Stimulated activated CD8-positive, alpha-beta memory T cell treated with anti-CD3 and anti-CD28 coated beads, Interleukin-4, amount 100 ng/mL, for 48 hours (primary cell): ENCODE data around the gene SPAAR.
A peak's percentile ranks its signal among the peaks of the same experiment; 100 is the strongest.
"Not testable (repeated sequence)": the region's sequence is repeated elsewhere in the genome, so short reads cannot be mapped to it uniquely, and the experiment has no call there.

Experiments
- DNase-seq: peaks from one replicate; pipeline ENCODE4 v3.0.0-alpha.2; 2020

The SPAAR gene

DNA sequence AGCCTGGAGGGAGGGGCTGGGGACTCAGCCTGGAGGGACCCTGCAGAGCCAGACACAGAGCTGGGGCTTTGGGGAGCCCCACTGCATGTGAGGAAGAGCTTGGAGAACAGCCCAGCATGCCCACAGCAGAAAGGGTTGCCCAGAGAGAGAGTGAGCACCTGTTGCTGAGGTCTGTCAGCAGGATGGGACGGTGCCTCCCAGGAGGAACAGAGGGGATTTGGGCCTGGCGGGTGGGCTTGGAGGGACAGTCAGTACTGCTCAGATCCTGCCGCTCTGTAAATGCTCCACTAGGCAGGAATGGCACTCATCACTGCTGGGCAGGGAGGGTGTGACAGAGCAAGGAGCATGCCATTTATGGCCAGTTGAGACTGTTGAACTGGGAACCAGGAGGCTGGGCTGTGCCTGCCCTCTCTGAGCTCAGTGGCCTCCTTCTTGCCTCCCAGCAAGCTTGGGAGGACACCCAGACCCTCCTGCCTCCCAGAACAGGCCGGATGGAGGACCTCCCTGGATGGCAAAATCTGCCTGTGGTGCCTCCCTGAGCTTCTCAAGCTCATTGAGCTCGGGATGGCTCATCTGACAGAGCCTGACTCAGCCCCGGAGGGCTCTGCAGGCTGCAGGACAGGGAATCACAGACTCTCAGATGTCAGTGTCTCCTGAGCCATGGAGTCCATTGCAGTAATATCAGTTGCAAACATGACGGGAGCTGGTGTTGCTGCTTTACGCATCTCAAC is 4.1 kb upstream of the SPAAR start:
- DNase-seq = no peak

DNA sequence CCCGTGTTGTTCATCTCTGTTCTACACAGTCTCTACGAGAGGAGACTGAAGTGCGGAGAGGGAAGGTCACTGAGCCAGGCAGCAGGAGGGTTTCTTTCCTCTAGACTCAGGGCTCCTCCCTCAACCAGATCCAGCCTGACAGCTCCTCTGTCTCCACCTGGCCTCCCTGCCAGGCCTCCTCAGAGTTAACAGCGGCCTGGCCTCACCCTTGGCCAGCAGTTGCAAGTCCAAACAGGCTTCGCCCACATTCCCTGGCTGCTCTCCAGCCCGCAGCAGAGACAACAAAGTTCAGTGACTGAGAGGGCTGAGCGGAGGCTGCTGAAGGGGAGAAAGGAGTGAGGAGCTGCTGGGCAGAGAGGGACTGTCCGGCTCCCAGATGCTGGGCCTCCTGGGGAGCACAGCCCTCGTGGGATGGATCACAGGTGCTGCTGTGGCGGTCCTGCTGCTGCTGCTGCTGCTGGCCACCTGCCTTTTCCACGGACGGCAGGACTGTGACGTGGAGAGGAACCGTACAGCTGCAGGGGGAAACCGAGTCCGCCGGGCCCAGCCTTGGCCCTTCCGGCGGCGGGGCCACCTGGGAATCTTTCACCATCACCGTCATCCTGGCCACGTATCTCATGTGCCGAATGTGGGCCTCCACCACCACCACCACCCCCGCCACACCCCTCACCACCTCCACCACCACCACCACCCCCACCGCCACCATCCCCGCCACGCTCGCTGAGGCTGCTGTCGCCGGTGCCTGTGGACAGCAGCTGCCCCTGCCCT is 3.2 kb upstream of the SPAAR start, which contains the start of gene HRCT1:
Gene HRCT1, plus strand, starts transcription at position 291 of the 768 bp plus-strand sequence. Its CDS starts 86 bp downstream, at position 377.
- no peak for DNase-seq

DNA sequence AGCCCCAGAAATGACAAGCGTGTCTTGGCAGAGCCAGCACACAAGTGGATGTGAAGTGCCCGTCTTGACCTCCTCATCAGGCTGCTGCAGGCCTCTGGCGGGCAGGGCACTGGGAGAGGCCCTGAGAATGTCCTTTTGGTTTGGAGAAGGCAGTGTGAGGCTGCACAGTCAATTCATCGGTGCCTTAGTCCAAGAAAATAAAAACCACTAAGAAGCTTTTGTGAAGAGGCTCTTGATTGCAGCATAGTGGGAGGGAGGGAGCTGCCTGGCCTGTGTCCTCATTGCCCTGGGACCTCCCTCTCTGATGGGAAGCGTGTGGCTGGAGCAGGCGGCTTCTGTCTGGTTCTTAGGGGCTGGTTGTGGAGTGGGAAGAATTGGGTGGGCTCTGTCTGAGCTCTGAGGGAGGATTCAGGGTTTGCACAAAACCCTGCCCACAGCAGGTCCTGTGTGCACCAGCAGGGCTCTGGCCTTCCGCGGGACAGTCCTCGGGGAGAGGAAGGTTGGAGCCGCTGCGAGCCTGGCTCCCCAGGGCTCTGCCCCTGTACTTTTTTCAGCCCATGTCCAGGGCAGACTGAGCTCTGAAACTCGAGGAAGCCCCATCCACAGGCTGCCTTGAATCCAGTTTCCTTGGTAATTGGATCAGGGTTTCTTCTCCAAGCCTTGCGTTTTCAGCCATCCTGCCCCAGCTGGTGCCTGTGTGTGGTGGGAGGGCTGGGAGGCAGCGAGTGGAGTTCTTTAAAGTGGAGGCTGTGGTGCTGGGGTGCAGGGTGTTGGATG is 2.2 kb upstream of the SPAAR start:
- DNase-seq = no peak

DNA sequence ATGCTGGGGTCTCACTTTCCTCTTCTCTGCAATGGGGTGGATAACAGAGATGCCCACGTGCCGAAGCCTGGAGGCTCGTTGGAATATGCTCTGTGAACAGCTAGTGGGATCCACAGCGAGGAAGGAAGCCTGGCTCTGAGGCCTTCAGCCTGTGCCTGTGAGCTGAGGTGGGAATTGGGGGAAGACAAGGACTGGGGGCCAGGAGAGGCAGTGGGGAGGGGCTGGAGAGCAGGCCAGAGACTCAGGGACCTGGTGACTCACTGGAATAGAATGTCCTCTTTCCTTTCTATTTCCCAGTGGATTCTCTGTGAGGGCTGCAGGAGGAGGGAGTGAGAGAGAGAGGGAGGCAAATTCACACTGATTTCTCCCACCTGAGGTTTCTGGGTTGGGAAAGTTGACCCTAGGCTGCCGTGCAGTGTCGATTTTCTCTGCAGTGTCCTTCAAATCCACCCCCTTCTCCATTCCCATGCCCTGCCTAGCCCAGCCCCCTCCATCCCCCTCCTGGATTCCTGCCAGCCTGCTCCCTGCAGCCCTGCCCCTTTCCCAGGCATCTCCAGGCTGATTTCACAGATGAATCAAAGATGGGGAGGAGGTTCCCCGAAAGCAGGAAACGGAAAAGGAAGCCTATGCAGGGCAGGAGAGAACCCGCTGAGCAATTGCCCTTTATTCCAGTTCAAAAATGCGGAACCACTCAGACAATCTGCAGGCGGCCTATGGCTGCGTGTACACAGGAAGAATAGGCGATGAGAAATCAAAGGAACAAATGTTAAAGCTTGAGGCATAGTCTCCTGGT is 1.4 kb upstream of the SPAAR start:
- no peak for DNase-seq

DNA sequence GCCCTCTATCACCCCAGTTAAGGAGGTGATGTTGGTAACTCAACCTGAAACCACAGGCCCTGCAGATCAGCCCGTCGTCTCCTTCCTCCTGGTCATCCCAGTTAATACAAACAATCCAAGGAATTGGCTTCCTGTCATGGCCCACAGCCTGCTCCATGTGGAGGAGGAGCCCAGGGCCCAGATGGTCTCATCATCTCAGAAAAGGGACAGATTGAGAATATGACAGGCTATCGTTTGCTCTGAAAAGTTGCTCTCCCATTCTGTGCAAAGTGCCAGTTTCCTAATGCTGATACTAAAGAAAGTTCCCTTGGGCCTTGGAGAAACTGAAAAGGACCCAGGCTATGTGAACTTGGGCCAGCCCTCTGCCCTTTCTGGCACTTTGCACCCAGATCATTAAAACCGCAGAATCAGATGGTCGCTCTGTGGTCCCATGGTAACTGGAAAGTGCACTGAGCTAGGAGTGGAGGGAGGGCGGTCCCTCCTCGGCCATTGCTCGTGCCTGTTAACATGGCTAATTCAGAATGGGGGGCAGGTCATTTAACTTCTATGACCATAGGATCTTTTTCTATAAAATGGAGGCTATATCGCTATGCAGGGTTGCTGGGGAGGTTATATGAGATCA is 675 bp upstream of the SPAAR start:
- DNase-seq = no peak

DNA sequence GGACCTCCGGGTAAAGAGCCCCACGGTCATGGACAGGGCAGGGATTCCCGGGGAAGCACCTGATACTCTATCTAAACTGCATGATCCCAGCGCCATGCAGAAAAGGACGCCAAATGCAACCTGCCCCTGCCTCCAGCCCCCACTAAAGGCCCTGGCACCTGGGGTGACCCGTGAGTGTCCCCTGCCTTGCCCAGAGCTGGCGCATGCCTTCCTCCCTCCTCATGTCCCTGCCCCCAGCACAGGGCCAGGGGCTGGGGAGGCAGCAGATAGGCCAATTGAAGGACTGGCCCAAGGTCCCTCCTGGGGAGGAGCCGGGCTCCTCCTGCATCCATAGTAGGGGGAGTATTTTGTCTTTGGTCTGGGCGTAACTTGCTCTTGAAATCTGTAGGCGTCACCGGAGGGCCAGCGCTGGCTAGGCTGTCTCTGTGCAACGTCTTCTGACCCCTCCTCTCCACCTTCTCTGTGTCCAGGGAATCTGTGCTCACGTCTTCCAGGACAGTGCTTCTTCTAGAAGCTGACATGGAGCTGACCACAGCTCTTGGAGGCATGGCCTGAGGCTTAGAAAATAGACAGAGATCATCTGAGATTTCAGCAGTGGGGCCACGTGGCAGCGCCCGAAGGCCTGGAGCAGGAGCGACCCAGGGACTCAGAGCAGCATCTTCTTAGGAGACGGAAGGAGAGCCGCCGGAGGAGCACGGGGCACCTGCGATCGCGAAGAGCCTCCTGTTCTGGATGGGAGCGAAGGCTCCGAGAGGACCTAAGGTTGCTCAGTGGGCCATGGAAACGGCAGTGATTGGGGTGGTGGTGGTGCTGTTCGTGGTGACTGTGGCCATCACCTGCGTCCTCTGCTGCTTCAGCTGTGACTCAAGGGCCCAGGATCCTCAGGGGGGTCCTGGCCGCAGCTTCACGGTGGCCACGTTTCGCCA is 660 bp downstream of the SPAAR start:
- no peak for DNase-seq

DNA sequence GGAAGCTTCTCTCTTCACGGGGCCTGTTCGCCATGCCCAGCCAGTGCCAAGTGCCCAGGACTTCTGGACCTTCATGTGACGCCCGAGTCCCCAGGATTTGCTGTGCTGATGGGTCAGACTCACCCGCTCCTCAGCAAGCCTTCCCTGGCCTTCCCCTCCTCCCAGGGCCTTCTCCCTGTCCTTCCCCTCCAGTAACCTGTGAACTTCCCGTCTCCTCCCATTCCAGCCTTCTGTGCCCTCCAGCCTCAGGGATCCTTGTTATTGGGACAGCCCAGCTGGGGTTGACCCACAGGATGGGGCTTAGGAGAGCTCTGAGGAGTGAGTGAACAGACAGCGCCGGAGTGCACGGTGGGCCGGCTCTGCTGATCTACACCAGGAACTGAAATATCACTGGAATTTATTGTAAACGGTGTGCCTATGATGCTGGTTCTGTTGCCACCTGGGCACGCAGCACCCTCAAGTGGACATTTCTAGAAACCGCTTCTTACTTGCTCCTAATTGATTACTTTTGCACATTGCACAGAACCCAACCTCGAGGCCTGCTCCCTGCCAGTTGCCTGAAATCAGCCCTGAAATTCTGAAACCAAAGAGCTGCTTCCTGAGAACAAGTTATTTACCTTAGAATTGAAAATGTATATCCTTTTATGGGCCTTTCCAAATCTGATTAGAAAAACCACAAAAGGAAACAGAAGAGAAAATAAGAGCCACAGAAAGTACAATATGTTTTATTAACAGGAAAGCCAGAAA is 1.5 kb downstream of the SPAAR start:
- peak; percentile 48 for DNase-seq

DNA sequence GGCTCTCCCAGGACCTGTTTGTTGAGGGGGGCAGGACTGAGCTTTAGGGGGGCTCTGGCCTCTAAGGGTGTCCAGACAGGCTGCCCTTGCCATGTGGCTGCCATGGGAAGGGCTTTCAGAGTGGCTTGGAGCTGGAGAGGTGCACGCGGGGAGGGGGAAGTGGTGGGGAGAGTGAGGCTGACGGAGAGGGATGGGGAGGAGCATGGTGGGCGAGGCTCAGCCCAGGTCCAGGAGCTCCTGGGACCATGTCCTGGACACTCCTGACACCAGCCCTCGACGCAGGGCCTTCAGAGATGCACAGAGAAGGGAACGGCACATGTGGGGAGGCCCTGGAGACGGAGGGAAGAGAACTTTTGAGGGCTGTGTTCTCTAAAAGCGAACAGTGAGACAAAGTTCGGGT is 2.4 kb downstream of the SPAAR start:
- DNase-seq = no peak

DNA sequence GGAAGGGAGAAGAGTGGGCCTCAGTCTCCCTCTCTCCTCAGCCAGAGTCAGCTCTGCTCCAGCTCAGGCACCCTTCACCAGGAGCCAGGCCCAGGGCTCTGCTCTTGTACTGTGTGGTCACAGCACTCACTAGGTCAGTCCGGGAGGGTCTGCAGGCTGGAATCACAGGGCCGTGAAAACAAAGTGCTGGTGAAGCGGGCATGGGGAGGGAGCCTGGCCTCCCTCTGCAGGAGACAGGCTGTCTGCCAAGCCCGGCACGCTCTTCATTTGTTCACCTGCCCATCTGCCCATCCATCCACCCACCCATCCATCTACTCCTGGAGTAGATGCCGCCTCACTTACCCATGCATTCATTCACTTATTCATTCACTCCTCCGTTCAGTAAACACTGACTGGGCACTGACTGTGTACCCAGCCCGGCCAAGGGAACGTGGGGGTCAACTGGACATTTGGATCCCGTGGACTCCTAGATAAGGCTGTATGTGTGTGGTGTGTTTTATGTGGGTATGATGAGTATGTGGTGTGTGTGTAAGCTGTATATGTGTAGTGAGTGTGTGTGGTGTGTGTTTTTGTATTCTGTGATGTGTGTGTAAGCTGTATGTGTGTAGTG is 3.6 kb downstream of the SPAAR start:
- no peak for DNase-seq

DNA sequence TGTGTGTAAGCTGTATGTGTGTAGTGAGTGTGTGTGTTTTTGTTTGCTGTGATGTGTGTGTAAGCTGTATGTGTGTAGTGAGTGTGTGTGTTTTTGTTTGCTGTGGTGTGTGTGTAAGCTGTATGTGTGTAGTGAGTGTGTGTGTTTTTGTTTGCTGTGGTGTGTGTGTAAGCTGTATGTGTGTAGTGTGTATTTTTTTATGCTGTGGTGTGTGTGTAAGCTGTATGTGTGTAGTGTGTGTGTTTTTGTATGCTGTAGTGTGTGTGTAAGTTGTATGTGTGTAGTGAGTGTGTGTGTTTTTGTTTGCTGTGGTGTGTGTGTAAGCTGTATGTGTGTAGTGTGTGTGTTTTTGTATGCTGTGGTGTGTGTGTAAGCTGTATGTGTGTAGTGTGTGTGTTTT is 4.1 kb downstream of the SPAAR start:
- not testable (repeated sequence) for DNase-seq

DNA sequence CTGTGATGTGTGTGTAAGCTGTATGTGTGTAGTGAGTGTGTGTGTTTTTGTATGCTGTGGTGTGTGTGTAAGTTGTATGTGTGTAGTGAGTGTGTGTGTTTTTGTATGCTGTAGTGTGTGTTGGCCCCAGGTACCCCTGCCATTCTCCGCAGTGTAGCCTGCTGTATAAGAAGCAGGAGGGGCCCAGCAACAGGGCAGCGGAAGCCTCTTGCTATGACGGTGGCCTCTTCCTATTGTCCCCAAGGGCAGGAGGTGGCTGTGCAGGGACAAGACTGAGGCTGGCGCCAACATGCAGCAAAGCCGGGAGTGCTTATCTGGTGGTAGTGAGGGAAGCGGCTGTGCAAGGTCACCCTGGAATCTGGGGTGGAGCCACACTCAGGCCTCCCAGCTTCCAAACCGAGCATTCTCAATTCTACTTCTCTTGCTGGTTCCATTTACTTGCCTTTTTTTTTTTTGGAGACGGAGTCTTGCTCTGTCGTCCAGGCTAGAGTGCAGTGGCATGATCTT is 5.1 kb downstream of the SPAAR start:
- no peak for DNase-seq

DNA sequence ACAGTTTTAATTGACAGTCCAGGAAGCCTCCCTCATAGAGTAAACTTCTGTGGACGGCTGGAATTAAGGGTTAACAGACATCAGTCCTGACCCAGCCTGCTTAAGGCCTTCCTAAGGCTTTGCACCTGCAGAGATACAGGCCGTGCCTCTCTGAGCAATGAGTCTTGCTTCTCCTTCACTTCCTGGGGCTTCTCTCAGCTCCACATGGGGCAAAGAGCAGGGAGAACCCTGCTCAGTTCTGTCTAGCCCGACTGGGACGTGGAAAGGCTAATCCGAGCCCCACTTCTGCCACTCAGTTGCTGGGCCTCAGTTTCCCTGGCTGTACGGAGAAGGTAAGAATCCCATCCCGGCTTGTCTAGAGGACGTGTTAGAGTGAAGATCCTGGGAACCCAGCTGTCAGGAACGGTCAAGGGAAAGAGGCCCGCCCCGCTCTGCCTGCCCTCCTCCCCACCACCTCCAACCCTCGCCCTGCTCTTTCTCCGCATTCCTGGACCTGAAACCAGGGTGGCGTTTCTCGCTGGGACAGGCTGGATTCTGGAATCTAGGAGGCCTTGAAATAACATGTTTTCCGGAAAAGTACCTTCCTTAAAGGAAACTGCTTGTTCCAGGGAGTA is 6.5 kb downstream of the SPAAR start:
- no peak for DNase-seq

DNA sequence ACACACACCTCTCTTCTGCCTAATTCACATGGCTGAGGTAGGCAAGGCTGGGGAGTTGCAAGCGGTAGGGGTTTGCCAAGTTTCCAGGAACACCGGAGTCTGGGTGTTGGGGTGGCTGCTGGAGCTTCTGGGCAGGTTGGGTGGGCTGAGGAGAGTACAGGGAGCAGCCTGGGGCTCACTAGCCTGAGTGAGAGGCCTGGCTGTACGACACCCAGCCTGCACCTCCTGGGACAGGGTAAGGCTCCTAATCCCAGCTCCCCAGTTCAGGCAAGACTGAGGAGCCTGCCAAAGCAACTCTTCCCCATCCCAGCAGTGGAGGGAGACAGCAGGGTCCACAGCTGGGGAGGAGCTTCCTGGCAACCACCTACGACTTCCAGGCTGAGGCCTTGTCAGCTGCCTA is 8.0 kb downstream of the SPAAR start:
- no peak for DNase-seq

DNA sequence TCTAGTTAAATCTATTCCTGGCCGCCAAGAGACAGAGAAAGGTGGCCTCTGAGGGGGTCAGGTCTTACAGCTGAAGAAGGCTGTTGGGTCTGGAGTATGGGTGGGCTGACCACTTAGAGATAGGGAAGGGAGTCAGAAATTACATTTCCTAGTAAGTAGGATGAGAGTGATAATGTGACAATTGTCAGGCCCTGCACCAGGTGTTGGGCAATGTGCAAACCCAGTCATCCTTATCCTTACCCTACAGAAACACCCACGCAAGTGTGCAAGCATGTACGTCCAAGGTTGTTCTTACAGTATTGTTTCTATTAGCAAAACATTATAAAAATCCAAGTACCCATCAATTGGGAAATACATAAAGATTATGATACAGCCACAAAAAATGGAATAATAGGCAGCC is 9.5 kb downstream of the SPAAR start:
- DNase-seq = no peak

DNA sequence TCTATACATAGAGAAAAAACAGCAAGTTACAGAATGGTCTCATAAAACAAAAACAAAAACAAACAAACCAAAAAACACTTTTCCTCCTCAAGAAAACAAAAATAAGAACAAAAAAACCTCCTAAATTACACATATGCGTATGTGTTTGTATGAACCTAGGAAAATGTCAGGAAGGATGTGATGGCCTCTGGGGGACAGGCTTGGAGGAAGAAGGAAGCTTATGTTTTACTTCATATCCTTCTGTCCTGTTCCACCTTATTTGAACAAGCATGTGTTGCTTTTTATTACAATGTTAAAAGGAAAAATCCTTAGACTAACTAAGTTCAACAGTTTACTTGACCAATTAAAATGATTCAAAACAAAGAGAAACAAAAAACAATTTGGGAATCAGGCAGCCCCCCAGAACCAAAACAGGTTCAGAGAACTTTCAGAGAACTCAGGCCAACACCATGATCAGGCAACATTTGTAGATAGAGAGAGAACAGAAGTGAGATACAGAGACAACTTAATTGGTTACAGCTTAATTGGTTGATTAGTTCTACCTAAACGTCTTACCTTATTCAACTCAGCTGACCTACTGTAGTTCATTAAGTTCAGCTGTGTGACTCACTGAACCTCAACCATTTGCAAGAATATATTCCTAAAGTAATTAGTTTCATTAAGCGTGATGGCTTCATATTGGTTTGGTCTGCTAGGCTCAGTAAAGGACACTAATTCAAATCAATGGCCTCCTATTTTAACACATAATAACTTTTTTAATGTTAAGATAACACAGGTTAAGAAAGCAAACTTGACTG is 10.1 kb downstream of the SPAAR start:
- no peak for DNase-seq

DNA sequence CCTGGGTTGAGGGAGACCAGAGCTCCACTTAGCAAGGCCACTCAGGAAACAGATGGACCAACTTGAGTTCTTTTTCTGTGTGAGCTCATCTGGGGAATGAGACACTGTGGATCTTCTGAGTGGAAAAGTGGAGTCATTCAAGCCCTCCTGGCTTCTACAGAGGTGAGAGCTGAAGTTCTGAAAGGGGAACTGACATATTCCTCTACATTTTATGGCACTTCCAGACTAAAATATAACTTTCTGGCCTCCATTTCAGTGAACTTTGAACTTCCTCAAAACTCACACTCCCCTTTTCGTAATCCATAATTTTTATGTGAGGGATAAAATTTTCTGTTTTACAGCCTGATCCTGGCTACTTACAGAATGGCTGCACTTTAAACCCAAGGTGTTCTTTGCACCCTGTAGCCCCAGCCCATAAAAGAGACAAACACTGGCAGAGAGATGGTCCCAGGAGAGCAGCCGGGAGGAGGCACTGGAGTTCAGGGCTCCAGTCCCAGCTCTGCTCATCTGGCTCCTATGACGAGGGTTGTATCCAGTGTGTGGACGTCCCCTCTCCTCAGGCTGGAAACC is 10.8 kb downstream of the SPAAR start:
- no peak for DNase-seq

DNA sequence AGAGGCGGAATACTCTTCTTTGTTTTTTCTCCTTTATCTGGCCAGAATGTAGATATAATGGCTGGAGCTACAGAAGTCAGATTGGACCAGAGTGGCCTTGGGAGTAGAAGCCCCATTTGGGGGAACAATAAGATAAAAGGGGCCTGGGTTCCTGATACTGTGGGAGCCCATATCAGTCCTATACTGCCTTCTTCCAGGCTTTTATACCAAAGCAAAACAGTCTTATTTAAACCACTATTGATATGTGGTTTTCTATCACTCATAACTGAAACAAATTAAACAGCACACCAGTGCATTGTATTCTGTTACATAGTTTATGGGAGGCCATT is 14.3 kb downstream of the SPAAR start:
- no peak for DNase-seq
